ENCODE results near the gene TIMM8B.
"Not testable (repeated sequence)": the region's sequence is repeated elsewhere in the genome, so short reads cannot be mapped to it uniquely, and the experiment has no call there.

TIMM8B gene

DNA sequence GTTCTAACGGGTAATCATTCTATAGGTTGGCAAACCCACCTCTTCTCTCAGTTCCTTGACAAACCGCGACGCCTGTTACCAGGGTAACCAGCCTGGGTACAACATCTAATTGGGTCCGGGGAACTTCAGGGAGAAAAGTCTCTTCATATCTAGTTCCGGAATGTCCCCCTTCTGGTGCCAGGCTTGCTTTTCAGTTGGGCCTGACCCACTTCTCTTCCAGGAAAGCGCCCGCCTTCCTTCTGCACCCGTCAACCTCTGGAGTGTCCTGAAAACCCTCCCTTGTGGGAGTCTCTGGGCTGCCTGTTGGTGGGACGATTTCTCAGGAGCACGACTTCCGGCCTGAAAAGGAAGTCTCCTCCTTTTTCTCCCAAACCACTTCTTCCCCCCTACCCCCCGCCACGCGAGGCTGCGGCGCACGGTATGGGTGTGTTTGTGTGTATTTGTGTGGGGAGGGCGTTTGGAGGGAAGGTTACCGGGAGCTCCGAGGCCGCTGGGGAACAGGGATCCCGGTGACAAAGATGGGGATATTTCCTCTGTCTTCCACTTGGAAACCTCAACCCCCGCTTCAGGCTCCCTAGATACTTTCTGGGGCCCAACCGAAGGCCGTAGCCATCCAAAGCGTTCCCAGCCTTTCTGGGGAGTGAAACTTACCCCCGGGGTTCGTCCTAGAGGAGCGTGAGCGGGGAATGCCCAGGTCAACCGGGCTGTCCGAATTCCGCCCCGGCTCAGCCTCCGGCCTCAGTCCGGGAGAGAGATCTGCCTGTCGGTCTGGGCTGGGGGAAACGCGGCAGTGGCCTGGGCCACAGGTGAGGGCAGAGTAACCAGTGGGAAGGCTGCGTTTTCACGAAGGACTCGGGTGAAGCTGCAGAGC, 12.4 kb downstream of the TIMM8B start, which contains the start of the genes NKAPD1 and PIH1D2:
TSS of gene NKAPD1 (plus strand) at position 359 of the 871 bp plus-strand sequence. CDS start 1,276 bp downstream, outside the sequence.
TSS of gene PIH1D2 (minus strand) at position 77 of the 871 bp plus-strand sequence. CDS start 843 bp downstream, outside the sequence.
- DNase-seq, result peak; percentile 82

DNA sequence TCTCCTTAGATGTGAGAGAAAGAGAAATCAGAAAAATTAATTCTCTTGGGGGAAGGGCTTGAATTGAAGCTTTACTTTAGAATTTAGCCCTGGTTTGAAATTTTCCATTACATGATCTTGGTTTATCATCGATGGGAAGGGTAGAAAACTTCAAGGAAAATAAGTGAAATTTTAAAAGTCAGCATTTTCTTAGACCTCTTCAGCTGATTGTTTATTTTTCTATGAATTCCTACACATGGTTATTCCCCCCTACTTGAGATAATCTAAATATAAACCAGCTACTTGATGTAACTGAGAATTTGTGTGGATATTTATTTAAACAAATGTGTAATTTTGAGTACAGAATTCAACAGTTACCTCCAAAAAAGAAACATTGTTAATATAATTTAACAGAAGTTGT, 23.6 kb downstream of the TIMM8B start:
- no peak for DNase-seq

DNA sequence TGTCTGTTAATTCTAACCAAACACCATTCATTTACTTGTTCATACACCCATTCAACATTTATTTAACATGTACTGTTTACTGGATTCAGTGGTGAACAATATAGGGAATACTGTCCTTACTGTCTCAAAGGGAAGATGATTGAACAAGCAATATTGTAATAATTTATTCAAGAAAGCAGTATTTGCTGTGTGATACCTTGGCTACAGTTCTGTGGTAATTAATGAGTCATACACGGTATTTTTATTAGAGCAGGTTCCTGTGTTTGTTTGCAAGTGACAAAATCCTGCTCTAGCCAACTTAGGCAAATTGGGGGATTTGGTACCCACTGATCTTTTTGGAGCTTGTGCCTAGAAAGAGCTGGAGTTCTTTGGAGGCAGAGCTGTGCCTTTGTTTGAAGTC, 28.5 kb downstream of the TIMM8B start:
- no peak for DNase-seq

DNA sequence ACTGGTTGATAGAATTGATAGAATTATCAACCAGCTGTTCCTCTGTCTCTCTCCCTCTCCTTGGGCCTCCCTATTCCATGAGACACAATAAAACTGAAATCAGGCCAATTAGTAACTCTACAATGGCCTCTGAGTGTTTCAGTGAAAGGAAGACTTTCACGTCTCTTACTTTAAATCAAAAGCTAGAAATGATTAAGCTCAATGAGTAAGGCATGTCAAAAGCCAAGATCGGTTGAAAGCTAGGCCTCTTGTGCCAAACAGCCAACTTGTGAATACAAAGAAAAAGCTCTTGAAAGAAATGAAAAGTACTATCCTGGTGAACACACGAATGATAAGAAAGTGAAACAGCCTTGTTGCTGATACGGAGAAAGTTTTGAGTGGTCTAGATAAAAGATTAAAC, 29.4 kb downstream of the TIMM8B start:
- DNase-seq, result no peak

DNA sequence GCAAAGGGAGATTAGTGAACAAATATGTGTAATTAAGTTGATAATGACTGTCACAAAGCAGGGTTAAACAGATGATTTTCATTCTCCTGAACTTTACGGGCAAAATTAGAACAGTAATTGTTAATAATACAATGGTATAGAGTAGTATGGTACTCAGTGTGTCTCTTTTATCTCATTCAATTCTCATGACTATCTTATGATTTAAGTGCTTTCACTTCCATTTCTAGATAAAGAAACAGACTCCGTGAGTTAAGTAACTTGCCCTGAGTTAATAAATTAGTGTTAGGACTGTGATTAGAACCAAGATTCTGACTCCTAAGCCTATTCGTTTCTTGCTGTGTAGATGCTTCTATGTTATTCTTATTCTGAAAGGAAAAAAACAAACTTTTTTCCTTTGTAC, 34.8 kb downstream of the TIMM8B start:
- no peak for DNase-seq

DNA sequence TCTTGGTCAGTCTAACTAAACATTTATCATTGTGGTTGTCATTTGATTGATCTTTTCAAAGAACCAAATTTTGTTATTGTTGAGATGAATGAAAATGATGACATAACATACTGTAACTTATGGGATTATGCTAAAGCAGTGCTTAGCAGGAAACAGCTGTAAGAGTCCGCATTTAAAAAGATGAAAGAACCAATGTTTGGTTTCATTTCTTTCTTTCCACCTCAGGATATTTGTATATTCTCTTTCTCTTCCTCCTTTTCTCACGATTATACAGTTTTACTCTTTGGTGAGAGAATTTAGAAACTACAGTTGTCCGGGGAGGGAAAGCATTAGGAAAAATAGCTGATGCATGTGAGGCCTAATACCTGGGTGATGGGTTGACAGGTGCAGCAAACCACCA, 35.8 kb downstream of the TIMM8B start:
- no peak for DNase-seq

DNA sequence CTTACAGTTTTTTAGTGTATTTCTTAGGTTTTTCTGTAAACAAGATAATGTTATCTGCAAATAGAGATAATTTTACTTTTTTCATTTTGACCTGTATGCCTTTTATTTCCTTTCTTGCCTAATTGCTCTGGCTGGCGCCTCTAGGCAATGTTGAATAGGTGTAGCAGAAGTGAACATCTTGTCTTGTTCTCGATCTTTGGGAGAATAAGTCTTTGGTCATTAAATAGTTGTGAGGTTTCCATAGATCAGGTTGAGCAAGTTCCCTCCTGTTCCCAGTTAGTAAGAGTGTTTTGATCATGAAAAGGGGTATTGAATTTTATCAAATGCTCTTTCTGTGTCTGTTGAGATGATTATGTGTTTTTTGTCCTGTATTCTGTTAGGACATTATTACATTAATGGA, 36.8 kb downstream of the TIMM8B start:
- no peak for DNase-seq

DNA sequence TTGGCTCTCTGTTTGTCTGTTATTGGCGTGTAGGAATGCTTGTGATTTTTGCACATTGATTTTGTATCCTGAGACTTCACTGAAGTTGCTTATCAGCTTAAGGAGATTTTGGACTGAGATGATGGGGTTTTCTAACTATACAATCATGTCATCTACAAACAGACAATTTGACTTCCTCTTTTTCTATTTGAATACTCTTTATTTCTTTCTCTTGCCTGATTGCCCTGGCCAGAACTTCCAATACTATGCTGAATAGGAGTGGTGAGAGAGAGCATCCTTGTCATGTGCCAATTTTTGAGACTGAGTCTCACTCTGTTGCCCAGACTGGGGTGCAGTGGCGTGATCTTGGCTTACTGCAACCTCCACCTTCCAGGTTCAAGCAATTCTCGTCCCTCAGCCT, 38.3 kb downstream of the TIMM8B start:
- not testable (repeated sequence) for DNase-seq

DNA sequence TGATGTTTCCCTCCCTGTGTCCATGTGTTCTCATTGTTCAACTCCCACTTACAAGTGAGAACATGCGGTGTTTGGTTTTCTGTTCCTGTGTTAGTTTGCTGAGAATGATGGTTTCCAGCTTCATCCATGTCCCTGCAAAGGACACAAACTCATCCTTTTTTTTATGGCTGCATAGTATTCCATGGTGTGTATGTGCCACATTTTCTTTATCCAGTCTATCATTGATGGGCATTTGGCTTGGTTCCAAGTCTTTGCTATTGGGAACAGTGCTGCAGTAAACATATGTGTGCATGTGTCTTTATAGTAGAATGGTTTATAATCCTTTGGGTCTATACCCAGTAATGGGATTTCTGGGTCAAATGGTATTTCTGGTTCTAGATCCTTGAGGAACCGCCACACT, 39.9 kb downstream of the TIMM8B start:
- DNase-seq, result not testable (repeated sequence)

DNA sequence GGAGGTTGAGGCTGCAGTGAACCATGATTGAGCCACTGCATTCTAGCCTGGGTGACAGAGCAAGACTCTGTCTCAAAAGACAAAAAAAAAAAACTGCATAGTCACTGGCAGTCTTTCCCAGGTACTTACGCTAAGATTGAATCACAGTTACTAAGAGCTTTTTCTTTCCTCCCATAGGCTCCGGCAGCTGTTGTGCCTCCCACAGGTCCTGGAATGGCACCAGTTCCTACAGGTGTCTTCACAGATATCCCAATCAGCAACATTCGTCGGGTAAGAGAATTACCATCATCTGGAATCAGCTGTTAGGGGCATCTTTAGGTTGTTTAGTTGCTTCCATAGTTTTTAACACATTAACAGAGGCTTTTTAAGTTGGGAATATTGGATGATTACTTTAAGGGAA, 41.6 kb downstream of the TIMM8B start:
- no peak for DNase-seq

DNA sequence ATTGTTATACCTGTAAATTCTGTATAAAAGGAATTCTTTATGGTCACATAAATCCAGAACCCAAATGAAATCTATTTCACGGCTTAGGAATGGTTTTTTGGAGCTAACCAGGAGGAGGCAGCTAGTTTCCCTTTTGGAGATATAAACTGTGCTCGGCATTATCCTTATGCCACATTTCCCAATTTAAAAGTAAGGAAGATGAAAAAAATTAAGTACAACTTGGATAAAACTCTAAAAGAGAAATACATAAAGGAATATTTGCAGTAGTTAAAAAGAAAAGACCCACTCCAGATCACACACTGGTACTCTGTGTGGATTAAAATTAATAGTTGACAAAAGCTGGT, 43.6 kb downstream of the TIMM8B start:
- DNase-seq, result no peak

DNA sequence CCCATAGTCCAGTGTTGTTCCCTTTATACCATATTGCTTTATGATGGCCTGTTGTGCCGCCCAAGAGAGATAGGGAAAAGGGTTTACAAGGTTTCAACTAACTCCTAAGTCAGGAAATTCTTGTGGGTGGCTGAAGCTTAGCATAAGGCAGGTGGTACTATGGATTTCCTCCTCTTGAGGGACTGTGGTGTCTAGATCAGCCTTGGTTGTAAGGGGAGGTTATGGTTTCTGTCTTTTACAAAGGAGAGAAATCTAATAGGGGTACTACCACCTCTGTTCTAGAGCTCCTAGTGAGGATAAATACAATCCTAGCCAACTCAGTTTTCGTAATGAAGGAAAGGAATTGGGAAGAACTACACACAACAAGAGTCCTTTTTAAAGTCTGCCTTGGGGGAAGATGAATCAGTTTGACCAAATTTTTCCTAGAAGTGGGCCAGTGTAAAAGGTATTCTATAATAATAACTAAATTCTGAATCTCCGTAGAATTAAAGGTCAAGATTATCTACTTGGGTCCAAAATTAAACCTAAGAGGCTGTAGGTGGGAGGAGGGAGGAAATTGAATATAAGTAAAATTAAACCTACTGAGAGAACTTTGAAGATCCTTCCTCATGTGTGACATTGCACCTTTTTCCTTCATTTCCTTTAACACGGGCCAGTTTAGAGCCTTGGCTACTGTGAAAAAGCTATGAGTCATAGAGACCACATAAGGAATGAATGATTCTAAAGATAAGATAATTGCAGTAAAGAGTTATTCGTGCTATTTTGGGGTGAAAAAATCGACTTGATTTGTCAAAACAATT, 44.2 kb downstream of the TIMM8B start:
- peak; percentile 57 for DNase-seq

DNA sequence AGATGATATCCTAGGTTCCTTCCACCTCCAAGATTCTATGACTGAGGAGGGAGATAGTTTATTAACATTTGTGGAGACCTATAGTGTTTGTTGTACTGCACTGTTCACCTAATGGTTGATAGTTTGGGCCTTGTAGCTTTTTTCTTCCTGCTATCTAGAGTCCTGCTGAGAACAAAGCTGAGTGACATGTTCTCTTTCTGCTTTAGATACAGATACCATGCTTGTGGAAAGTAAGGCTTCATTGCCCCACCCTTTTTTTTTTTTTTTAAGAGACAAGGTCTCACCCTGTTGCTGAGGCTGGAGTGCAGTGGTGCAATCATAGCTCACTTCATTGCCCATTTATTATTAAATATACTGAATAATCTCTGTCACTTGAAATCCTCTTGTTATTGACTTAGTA, 49.0 kb downstream of the TIMM8B start:
- no peak for DNase-seq

Measured in HCEC 1CT (cell line).